HG02678 (cell line): ENCODE measurements around the gene LHCGR.

ENCODE experiments used
- ATAC-seq: cut with Tn5 transposase; IDR thresholded peaks from one replicate; pipeline ENCODE4 v1.9.1; 2021; ENCODE audit warnings: mild to moderate bottlenecking, moderate library complexity; ENCODE audit not compliant: unreplicated experiment

The LHCGR gene

DNA sequence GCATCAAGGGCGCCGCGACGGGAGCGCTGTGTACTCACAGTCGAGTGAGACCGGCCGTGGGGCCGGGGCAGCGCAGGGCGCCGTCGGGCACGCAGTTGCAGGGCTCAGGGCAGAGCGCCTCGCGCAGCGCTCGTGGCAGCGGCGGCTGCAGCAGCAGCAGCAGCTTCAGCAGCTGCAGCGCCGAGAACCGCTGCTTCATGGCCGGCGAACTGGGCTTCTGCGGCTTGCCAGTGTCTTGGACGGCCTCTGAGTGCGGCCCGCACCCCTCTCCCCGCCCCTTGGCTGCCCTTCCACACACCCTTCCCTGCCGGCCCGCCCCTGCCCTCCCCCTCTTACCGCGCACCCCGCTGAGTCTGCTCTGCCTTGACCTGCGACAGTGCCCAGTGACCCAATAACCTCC, at the start of gene LHCGR:
Gene LHCGR, minus strand, starts transcription at position 252 of the 400 bp plus-strand sequence. Its CDS starts 53 bp downstream, at position 199.
- no peak for ATAC-seq

DNA sequence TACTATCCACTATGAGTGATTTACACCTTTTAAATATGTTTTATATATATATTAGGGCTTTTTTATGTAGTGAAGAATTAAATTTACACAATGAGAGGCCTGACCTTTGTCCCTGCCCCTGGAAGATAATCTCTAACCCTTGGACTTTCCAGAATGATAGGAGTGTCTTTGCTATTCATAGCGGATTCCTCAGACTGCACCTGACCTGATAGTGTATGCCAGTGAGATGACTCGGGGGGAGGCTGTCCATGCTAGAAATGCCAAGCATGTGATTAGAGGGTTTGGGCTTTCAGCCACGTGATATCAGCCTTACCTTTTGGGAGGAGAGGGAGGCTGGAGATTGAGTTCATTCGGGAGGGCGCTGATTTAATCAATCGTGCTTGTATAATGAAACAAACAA, 44.1 kb upstream of the LHCGR start:
- ATAC-seq, result no peak

DNA sequence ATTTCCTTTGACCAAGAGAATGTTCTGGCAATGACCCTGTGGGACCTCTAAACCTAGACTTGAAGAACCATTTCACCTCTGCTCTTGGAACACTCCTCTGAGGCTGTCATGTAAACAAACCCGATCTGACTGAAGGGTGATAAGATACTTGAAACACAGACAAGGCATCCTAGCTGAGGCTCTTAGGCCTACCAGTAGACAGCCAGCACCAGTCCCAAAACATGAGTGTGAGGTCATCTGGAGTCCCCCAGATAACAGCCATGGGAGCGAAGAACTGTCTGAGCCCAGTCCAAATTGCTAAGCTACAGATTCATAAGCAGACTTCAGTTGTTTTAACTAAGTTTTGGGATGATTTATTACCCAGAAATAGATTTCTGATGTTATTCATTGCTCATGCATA, 39.5 kb upstream of the LHCGR start:
- no peak for ATAC-seq

DNA sequence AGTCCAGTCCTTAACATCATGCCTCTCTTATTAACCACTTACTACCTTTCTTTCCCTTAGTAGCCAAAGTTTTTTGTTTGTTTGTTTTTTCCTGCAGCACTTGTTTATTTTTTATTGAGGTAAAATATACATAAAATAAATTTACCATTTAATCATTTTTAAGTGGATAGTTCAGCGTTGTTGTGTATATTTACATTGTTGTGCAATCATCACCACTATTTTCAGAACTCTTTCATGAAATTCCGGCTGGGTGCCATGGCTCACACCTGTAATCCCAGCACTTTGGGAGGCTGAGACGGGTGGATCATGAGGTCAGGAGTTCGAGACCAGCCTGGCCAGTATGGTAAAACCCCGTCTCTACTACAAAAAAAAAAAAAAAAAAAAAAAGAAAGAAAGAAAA, 38.1 kb upstream of the LHCGR start:
- ATAC-seq, result no peak

DNA sequence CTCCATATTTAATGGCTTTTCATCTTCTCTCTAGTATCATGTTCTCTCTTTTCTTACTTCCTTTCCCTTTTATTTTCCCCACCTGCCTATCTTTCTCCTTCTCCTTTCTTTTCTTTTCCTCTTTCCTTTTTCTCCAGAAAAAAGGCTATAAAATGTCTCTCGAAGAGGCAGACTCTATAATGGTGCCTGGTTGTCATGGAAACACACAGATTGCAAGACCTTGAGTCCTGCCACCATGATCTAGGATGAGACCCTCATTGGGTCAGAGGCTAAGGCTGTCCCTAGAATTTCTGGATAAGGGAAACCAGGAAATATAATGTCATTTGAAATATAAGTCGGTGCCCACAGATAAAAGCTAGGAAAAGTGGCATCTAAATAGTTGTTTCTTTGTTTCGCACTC, 36.5 kb upstream of the LHCGR start:
- ATAC-seq, result no peak

DNA sequence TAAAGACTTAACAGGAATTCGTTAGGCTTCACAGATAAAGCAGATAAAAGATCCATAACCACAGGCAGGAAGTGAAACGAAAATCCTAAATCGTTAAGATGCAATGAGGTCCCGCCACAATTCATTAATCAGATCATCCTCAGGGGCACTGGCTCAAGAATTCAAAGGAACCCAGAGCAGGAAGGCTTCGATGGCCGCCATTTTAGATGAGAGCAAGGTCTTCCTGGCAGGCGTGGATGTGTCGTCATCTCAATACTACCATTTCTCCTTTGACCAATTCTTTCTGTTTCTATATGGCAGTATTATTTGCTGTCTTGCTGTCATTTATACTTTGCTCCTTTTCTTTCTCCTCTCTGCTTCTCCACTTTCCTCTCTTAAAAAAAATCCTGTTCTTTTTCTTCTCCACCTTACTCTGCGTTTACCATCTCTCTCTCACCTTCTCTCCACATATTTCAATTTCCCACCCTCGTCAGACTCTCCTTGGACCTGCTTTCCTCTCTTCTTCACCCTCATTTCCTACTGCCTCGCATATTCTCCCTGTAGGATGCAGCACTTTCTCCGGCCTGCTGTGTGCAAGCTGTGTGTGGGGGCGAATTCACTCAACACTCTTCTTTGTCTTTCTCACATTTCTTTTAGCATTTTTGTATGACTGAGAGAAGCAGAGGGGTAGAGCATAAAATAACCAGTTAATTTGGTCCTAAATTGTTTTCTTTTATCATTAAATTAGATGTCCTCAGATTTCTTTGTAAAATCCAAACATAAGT, 35.1 kb upstream of the LHCGR start:
- no peak for ATAC-seq

DNA sequence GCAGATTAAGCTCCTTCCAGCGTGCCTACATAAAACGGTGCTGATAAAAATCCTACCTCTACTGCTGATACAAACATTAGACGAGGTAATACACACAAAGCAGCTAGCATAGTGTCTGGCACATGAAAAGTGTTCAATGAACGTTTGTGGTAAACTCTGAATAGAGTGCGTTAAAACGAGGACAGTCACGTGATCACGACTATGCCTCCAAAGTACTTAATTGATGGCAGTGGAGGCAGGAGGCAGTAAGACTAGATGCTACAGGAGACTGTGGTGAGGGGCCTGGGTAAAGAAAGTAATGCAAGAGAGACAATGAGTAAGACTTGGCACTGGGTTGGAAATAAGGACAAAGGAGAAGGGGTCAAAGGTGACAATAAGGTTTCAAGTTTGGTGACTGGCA, 32.1 kb upstream of the LHCGR start:
- no peak for ATAC-seq

DNA sequence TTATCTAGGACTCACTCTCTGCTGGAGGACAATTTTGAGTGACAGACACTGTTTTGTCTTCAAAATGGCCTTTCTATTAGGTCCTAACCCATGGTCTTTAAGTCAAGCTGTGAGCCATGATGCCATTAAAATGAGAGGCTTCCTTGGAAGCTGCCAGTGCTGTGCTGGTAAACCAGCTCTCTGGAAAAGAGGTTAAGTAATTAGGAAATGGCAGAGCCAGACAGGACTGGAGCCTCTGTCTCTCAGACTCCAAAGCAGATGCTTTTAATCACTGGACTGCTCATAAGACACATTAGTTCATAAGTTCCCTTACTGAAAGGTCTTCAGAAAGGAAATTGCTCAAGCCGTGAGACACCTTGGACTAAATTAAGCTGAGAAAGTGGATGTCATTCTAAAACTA, 25.8 kb upstream of the LHCGR start:
- no peak for ATAC-seq

DNA sequence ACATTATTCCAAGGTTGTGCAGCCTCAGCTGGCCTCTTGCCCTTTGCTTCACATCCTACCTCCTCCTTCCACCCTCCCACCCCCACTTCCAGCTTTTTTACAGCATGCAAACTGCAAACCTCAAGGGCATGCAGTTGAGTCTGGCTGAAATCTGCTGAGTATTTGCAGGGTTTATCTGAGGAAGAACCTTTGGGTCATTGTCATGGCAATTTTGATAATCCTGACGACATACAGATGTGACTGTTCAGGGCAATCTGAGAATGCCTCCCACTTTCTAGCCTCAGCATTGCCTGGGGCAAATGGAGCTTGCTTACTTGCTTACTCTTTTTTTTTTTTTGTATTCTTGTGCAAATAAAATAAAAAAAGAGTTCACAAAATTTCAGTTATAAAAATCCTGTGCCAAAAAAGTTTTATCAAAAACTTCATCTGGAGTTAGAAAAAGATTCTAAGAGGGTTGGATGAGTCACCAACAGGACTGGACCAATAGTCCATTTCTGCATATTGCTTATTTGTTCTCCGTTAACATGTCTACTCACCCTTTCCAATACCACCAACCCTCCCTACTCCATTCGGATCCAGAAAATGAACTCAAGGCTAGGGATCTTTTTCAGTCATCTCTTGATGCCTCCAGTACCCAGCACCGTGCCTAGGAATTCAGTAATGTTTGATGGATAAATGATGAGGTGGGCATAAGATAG, 23.6 kb upstream of the LHCGR start:
- no peak for ATAC-seq

DNA sequence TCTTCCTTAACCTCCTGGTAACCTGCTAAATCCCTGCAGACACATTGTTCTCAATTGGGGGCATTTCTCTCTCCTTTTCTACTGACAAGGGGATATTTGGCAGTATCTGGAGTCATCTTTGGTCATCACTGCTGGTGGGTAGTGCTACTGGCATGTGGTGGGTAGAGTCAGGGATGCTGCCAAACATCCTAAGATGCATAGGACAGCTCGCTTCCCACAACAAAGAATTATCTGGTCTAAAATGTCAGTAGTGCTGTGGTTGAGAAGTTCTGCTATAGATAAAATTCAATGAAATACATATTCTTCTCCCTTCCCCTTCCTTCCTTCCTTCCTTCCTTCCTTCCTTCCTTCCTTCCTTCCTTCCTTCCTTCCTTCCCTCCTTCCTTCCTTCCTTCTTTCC, 18.7 kb upstream of the LHCGR start:
- no peak for ATAC-seq

DNA sequence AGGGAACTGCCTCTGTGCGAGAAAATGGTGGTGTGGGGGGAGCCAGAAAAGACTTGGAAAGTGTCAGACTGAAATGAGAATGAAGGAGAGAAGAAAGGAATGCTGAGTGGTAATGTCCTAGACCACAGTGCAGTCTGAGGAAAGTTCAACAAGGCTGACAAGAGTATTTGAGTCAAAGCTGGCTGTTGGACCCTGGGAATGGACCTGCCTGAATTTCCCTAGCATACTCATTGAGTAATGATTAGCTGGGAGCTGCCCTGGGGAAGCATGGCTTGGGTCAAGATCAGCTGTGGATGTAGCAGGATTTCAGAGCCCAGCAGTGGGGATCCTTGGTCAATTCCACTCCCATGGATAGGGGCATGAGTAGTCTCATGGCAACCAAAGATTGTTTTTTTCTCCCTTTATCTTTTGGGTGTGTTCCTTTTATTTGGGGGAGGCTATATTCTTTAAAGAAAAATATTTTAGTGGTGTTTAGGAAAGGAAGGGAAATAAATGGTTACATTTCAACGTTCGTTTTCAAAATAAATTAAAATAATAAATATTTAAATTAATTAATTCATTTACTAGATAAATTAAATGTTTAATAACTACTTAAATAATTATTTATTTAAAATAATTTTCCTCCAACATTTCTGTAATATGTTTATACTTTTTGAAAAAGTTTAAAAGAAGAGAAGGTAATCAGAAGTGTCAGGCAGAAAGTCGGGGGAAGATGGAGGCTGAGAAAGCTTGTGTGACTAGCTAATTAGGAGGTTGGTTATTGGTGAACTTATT, 15.9 kb upstream of the LHCGR start:
- no peak for ATAC-seq

DNA sequence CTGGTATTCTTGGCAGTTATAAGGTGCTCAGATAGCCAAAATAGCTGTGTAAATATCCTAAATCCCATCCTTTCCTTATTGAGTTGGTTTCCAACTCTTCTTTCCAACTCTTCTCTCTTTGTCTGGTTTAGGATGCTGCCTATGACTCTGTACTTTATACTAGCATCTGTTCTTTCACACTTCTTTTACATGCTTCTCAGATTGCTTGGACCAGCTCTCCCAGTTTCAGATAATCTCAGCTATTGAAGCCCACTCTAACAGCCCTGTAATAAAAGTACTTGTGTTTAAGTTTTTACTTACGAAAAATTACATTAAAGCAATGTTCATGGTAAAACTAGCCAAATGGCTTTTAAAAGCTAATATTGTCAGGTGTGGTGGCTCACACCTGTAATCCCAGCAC, 14.7 kb upstream of the LHCGR start:
- no peak for ATAC-seq

DNA sequence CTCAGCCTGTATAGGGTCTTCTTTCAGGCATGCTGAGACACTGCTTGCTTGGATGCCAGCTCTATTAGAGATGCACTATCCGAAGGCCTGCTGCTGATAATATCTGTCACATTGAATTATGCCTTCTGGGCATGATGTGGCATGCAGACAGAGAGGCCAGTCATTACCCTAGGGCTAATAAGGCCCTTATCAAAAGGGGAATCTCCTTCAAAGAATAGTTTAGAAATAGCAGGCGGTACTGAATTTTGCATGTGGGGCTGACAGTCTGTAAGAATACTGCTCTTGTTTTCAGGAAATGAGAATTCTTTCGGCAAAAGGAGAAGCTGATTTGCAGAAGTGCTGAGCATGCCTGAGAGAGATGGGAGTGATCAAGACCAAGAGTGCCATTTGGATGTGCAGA, 13.1 kb upstream of the LHCGR start:
- no peak for ATAC-seq

DNA sequence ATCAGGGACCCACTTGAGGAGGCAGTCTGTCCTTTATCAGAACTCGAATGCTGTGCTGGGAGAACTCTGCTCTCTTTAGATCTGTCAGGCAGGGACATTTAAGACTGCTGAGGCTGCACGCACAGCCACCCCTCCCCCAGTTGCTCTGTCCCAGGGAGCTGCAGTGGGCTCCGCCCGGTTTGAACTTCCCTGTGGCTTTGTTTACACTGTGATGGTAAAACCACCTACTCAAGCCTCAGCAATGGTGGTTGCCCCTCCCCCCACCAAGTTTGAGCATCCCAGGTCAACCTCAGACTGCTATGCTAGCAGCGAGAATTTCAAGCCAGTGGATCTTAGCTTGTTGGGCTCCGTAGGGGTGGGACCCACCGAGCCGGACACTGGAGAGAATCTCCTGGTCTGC, 11.8 kb upstream of the LHCGR start:
- no peak for ATAC-seq

DNA sequence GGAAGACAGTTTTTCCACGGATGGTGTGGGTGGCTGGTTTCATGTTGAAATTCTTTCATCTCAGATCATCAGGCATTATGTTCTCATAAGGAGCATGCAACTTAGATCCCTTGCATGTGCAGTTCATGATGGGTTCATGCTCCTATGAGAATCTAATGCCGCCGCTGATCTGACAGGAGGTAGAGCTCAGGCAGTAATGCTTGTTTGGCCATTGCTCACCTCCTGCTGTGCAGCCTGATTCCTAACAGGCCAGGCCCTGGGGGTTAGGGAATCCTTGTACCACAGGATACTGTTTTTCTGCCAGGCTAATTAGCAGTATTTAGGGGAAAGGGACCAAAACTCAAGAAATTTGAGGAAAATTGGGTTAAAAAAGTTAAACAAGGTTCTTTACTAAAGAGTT, 5.3 kb upstream of the LHCGR start:
- ATAC-seq, result no peak

DNA sequence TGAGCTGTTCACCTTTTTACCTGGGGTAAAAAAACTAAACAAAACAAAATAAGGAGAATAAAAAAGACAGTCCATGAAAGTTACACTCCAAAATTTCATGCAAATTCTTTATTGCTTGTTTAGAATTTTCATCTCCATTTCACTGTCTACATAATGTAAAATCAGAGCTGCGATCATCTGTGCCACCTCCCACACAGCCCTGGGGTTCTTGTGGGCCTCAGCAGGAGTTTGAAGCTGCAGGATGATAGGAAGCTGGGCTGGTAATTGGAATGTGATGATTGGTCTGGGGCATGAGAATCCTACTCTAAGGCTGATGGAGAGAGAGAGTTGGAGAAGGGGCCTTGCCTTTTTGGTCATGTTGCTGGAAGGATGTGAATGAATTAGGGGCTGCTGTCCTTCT, 4.2 kb upstream of the LHCGR start:
- no peak for ATAC-seq

DNA sequence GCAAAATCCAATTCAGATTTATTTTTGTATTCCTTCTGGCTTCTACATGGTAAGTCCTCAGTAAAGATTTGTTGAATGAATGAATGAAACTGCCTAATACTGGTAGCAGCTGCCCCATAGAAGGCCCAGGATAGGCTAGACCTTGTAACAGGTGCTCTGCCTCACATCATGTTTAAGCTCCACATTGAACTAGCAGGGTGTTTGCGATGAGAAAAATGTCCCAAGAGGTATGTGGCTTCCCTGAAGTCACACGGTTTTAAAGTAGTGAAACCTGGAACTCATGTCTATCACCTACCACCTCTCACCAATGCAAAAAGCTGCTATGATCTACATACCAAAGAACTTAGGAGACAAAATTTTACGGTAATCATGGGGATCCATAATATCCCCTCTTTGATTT, 765 bp upstream of the LHCGR start:
- no peak for ATAC-seq

DNA sequence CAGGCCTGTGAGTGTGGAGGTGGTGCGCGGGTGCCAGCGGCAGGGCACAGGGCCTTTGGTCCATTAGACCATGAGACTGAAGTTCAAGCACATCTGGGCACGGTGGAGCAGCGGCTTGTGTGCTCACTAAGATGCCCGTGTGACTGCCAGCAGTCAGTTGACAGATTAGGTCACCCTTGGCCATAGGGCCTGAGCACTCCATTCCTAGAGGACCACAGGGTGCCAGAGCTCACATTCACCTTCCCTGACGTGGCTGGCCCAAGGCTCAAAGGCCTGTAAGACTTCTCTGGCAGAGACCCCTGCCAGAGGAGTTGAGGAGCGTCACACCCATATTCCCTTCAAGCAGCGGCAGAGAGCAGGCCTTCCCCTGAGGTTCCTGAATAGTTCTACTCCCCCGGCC, 650 bp downstream of the LHCGR start:
- no peak for ATAC-seq

DNA sequence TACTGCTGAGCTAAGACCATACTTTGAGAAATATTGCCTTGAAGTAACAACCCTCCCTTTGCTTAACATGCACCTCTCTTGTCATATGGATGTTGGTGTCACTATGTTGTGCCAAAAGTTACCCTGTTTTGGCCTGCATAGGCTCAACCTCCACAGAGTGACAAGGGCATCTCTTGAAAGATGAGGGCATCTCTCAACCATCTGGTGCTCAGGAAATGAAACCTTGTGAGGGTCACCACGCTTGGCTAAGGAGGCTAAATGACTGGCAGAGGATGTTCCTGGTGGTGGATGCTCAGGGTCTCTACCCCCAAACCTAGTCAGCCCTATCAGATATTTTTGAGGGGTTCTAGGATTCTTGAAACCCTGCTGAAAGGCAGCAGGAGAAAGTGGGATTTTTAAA, 2.3 kb downstream of the LHCGR start:
- ATAC-seq, result no peak

DNA sequence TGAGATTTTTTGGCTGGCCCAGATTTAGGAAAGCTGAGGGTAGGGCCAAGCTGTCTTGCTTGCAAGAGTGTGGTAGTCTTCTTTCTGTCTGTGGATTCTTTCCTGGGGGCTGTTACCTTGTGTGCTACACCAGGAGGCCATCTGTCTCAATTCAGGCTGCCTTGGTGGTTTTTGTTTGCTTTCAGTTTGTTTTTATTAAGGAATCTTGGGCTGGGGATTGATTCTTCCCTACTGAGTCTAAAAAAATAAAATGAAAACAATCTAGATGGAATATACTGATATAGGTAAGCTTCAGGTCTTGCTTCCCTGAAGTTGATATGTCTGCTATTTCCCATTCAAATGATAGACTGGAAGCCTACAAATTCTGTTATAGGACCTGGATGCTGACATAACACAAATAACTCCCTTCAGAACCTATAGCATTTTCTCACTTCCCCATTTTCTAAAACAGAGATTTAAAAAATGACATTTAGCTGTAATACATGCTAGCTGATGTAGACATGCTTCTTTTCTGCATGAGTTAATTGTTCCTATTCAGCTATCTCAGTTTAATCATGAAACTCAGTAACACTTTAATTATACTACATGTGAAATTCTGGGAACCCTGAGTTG, 5.3 kb downstream of the LHCGR start:
- peak; percentile 61 for ATAC-seq

DNA sequence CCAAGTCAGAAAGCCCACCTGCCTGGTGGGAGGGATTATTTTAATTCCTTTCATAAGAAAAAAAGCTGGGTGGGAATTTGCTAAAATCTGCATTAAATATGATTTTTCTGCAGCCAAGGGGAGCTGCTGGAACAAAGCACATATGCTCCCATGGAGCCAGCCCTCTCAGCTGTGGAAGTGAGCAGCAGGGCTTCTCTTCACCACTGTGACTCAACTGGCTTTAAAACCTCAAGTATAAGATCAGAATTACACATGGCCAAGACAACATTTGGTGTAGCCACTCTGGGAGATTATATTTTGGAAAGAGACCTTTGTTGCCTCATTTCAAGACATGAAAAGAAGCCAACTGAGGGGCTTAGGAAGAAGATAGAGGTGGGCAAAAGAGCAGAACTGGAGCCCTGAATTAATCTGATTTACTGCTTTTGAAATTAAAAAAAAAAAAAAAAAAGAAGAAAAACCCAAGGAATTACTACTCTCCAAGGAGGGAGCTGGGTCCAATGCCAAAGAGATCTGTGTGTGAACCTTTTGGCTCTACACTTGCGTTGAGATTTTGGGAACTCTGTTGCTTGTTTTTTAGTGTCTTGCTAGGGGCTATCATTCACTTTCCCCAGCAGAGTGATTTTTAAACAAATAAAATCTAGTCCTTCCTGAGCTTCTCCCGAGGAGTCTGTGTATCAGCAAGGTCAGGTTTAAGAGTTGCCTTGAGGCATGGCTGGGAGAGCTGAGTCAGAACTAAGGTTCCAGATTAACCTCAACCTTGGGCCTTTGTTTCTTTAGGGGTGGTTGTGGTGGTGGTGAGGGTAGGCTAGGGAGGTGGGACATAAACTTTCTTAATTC, 6.0 kb downstream of the LHCGR start:
- peak; percentile 49 for ATAC-seq
